SHP77 (cell line): ENCODE data around the gene FHIT.

Experiments used
- DNase-seq, 2 experiments: peaks; one replicate each; lab custom pipeline; 2025; lab: John Stamatoyannopoulos, UW

FHIT gene

GRCh38 chr3:60217156-60217911, 1033.9 kb downstream of the FHIT start:
- no peak for DNase-seq

GRCh38 chr3:60216462-60217075, 1034.7 kb downstream of the FHIT start:
- DNase-seq: no peak

DNA sequence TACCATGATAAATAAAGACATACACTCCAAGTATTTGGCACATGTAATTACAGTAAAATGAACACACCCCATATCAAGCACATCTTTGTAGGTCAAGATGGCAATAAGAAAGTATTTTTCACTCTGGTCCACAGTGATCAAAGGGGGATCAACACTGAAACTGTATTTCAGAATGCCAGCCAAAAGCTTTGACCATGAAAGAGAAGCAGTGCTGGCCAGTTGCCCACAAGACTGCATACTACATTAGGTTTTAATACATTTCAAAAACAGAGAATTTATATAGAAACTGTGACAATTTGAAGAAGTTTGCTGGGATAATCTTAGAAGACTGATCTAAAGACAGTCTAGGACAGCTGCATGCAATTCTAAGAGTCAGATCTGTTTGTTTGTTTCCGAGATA, 1035.3 kb downstream of the FHIT start:
- no peak for DNase-seq

DNA sequence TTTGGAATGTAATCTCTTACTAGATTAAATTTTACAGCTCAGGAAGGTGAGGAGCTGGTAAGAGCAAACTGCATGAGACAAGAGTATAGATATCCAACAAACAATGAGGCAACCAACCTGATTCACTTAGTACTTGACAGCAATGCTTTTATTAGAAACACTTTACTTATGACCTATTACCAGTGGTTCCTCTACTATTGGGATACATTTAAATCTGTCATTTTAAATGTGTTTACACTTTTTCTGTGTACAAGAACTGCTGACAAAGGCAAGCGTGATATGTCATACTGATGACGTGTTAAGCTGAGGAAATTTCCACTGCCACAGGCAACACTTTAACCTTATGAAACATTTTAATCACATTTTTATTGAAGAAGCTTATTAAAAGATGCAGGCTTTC, 1043.3 kb downstream of the FHIT start:
- no peak for DNase-seq

DNA sequence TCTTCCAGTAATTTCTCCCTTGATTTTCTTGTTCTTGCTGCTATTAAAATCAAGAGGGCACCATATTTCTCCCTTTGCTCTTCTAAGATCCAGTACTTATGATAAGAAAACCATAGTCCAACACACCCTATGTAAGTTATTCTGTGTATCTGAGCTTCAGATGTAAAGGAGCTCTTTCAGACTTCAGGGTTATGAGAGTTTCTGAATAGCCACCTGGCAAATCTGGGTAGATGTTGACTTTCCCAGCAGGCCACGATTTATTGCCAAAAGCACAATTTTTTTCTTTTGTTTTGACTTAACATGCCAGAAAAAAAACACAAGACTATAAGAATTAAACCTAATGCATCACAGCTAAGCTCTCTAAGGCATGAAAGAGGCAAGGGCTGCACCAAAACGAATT, 1045.0 kb downstream of the FHIT start:
- DNase-seq: no peak

- DNase-seq: no peak
Measured at GRCh38 chr3:60202052-60202726, 1049.1 kb downstream of the FHIT start.

GRCh38 chr3:60199306-60199705, 1051.9 kb downstream of the FHIT start:
- no peak for DNase-seq

DNA sequence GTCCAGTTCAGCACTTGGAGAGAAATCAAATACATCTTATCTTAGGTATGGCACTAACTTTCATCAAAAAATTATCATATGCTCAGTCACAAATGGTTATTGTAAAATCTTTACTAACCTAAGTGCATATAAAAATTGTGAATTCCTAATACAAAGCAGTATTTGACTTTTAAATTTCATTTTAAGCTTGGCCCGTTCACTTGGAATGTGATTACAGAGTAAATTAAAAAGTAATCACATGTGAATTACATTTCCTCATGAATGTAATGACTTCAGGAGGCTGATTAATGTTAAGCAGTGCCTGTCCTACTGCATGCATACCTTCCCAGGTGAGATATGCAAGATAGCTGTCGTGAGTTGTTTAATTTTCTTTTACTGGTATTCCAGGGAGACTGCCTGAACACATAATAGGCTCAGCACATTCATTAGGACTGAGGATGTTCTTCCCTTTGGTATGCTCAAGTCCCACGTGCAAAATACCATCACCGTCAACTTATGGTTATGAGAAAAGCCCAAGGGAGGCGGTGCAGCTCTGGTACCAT, 1053.0 kb downstream of the FHIT start:
- no peak for DNase-seq

- no peak for DNase-seq
Measured at GRCh38 chr3:60192297-60193114, 1058.7 kb downstream of the FHIT start.

DNA sequence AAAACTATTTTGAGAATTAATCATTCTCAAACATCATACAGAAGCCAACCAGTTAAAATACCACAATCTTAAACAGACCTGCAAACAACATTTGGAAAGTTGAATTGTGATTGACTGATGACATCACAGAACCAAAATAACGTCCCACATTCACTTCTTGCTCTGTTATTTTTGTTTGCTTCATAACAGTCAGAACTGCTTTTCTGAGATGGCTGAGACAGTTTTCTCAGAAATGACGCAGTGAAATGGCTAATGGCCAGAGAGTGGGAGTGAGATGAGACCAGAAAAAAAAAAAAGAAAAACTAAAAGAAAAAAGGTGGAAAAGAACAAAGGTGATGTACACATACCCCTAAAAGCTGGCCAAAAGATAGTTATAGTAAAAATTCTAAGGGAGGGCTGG, 1061.2 kb downstream of the FHIT start:
- no peak for DNase-seq

- DNase-seq: no peak
Measured at GRCh38 chr3:60189304-60189703, 1061.9 kb downstream of the FHIT start.

DNA sequence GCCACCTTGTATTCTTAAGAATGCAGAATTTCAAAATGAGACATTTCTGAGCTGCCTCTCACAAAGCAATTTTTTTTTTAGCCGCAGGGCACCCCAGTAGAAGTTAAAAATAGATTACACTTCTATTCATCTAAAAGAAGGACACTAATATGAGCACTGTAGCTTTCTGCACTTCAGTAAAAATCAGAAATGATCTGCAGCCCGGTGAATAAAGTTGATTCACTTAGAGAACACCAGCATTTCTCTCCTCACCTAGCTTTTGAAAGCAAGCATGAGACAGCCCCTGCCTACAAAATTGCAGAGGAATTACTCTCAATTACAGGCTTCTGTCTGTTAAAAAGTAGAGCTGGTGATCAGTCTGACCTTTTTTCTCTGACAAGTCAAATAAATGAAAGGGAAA, 1062.4 kb downstream of the FHIT start:
- no peak for DNase-seq

DNA sequence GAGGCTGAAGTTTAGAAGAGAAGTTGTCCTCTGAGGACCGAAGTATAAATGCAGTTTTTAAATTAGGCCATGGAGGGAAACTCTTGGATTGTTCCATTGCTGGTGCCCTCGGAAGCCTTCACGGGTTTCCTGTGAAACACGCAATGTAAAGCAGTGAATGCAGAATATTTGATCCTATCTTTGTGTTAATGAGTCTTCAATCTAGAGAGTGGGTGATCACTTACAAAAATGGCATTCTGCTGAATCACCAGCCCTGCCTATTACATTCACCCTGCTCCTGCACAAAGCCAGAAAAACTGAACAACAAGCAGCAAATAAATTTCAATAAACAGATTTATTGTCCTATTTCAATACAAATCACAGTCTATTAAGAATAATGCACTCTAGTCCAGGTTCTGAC, 1063.9 kb downstream of the FHIT start:
- DNase-seq: no peak

DNA sequence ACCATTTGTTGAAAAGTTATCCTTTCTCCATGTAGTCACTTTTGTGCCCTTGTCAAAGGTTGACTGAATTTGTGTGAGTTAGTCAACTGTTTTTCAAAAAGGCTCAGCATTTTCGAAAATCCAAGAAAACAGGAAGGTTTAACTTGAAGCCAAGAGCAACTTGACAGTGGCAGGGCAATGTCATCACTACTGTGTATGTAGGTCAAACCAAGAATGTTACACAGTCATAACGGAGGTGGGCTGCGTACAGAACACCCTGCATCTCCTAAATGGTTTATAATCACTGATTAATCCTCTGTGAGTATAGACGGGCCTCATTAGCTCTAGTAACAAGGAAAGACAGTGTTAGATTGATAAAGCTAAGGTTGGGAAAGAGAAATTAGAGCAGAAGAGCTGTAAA, 1064.9 kb downstream of the FHIT start:
- no peak for DNase-seq

GRCh38 chr3:60185161-60185560, 1066.1 kb downstream of the FHIT start:
- no peak for DNase-seq

GRCh38 chr3:60182697-60183096, 1068.6 kb downstream of the FHIT start:
- no peak for DNase-seq

GRCh38 chr3:60178931-60179653, 1072.2 kb downstream of the FHIT start:
- DNase-seq: no peak

- no peak for DNase-seq
Measured at GRCh38 chr3:60177726-60178125, 1073.5 kb downstream of the FHIT start.

- no peak for DNase-seq
Measured at GRCh38 chr3:60176614-60177013, 1074.6 kb downstream of the FHIT start.

DNA sequence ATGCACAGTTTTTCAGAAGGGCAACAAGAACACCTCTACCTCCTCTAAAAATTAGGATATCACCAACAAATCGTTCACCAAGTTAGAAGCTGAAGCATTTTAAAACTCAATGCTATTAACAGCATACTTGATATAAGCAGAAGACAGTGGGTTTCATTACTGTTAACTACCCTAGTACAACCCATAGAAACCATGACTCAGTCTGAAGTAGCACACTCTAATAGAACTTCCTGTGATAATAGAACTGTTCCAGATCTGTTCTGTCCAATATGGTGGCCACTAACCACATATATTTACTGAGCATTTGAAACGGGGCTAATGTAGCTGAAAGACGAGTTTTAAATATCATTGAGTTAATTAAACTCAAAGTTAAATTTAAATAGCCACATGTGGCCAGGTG, 1075.6 kb downstream of the FHIT start:
- no peak for DNase-seq

GRCh38 chr3:60169755-60170154, 1081.5 kb downstream of the FHIT start:
- DNase-seq: no peak

DNA sequence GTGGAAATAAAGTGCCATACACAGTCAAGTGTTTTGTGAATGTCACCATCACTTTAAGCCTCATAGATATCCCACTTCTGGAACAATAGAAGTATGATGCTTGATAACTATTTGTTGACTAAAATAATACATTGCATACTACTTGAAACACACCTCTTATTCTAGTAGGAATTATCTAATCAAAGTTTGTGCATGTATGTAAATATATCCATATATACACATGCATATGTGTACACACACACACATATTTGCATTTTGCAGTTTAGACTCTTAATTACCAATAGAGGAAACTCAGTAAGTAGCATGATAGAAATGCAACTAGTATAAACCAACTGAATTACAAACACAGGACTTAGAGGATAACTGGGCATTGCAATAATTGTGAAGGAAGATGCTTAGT, 1084.1 kb downstream of the FHIT start:
- DNase-seq: no peak
